Activated effector memory CD4-positive, alpha-beta T cell treated with anti-CD3 and anti-CD28 coated beads, Interleukin-2, amount 50 U/mL, for 16 hours (primary cell): ENCODE data around the gene UBASH3A.

Experiments used
- DNase-seq: peaks from one replicate; pipeline ENCODE4 v3.0.0-alpha.2; 2020

Gene UBASH3A

GRCh38 chr21:42434884-42435283 is 31.2 kb downstream of the UBASH3A start:
- no peak for DNase-seq

- DNase-seq = no peak
Observed at GRCh38 chr21:42435401-42435800, 31.7 kb downstream of the UBASH3A start.

GRCh38 chr21:42435833-42436232 is 32.1 kb downstream of the UBASH3A start:
- DNase-seq = no peak

- no peak for DNase-seq
Observed at GRCh38 chr21:42436914-42437313, 33.2 kb downstream of the UBASH3A start.

GRCh38 chr21:42437786-42438185 is 34.1 kb downstream of the UBASH3A start:
- no peak for DNase-seq

- peak; percentile 57 for DNase-seq
Observed at GRCh38 chr21:42438316-42439205, 34.9 kb downstream of the UBASH3A start.

- peak; percentile 81 for DNase-seq
Observed at GRCh38 chr21:42439284-42440186, 35.8 kb downstream of the UBASH3A start.

- DNase-seq = peak; percentile 77
Observed at GRCh38 chr21:42440187-42440792, 36.6 kb downstream of the UBASH3A start.

- no peak for DNase-seq
Observed at GRCh38 chr21:42441963-42442362, 38.3 kb downstream of the UBASH3A start.

- DNase-seq = peak; percentile 59
Observed at GRCh38 chr21:42443181-42443785, 39.6 kb downstream of the UBASH3A start.

GRCh38 chr21:42443876-42444744 is 40.4 kb downstream of the UBASH3A start:
- peak; percentile 56 for DNase-seq

GRCh38 chr21:42444745-42445059 is 41.0 kb downstream of the UBASH3A start:
- DNase-seq = no peak

GRCh38 chr21:42445311-42445710 is 41.6 kb downstream of the UBASH3A start:
- no peak for DNase-seq

- DNase-seq = no peak
Observed at GRCh38 chr21:42446531-42446930, 42.8 kb downstream of the UBASH3A start.

- DNase-seq = no peak
Observed at GRCh38 chr21:42447182-42447581, 43.5 kb downstream of the UBASH3A start.

- DNase-seq = no peak
Observed at GRCh38 chr21:42447732-42448131, 44.0 kb downstream of the UBASH3A start.

- no peak for DNase-seq
Observed at GRCh38 chr21:42448686-42449085, 45.0 kb downstream of the UBASH3A start.

- DNase-seq = no peak
Observed at GRCh38 chr21:42451941-42452340, 48.2 kb downstream of the UBASH3A start.

- no peak for DNase-seq
Observed at GRCh38 chr21:42452401-42453223, 48.9 kb downstream of the UBASH3A start.

GRCh38 chr21:42453224-42453985 is 49.7 kb downstream of the UBASH3A start:
- peak; percentile 53 for DNase-seq
